ENCODE data around the gene FOXB1.

Gene FOXB1
- 0.07 to 0.48 reads per million in 2 donors for total RNA-seq

DNA sequence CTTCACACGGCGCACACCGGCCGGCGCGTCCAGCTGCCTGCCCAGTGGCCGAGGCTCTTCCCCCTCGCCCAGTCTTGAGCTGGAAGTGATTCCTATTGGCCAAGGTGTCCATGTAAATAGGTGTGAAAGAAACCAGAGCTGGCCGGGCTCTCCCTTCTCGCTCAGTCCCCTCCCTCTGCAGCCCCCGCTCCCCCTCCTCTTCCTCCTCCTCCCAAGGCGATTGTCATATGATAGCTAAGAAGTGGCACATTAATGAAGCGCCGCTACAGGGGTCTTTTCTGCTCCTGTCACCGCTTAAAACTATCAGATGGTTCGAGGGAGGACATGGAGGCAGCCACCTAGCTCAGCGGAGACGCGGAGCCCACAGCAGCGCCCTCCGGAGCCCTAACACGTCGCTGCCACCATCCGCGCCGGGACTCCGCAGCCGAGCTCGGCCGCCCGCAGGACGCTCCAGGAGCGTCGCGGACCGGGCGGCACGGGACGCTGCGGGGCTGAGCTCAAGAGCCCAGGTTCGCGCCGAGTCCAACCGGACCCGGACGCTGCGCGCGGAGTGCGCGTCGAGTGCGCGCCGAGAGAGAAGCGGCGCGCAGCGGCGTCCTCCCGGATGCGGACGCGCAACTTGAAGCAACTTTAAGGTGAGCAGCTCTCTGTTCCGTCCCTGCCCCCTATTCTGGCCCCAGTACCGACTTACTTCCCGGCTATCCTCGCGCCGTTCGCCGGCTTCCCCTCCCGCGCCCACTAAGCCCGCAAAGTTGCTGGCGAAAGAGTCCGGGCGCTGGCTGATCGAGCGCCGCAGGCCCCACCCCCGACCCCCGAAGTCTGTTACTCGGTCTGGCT lies at the start of gene FOXB1:
Gene FOXB1, plus strand, starts transcription at position 303 of the 837 bp plus-strand sequence. CDS start 653 bp downstream, outside the sequence.
- DNase-seq, result no peak

DNA sequence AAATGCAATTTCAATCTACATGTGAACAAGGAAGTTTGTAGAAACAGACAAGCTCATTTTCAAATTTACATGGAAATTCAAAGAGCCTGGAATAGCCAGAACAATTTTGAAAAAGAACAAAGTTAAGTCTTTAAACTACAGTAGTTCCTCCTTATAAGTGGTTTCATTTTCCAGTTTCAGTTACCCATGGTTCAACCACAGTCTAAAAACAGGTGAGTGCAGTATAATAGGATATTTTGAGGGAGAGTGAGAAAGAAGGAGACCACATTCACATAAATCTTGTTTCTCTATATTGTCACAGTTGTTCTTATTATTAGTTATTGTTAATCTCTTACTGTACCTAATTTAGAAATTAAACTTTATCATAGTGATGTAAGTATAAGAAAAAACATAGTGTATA lies 45.8 kb upstream of the FOXB1 start:
- no peak for DNase-seq

DNA sequence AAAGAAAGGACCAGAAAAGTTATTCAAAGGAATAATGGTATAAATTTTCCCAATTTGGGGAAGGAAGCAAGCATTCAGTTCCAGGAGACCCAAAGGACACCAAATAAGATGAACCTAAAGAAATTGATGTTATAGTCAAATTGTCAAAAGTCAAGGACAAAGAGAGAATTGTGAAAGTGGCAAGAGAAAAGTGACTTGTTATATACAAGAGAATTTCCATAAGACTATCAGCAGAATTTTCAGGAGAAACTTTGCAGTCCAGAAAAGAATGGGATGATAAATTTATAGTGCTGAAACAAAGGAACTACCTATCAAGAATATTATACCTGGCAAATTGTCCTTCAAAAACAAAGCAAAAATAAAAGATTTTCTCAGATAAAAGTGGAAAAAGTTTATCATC lies 43.8 kb upstream of the FOXB1 start:
- no peak for DNase-seq

DNA sequence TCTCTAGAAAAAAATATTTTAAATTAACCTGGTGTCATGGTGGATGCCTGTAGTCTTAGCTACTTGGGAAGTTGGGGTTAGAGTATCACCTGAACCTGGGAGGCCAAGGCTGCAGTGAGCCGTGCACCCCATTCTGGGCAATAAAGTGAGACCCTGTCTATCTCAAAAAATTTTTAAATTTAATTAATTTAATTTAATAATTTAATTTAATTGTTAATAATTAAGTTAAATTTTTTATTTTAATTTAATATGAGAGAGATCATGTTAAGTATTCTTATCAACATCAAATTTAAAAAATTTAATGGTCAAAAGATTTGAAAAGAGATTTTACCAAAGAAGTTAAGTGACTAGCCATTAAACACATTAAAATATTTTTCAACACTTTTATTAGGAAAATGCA lies 40.8 kb upstream of the FOXB1 start:
- no peak for DNase-seq

DNA sequence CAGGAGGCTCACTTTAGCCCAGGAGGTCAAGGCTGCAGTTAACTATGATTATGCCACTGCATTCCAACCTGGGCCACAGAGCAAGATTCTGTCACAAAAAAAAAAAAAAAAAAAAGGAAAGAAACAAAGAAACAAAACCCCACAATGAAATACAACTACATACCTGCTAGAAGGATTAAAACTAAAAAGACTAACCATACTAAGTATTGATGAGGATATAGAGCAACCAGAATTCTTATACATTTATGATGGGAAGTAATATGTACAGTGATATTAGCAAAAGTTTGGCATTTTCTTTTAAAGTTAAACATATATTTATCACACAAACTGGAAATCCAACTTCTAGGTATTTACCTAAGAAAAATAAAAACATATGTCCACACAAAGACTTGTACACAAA lies 40.2 kb upstream of the FOXB1 start:
- no peak for DNase-seq

DNA sequence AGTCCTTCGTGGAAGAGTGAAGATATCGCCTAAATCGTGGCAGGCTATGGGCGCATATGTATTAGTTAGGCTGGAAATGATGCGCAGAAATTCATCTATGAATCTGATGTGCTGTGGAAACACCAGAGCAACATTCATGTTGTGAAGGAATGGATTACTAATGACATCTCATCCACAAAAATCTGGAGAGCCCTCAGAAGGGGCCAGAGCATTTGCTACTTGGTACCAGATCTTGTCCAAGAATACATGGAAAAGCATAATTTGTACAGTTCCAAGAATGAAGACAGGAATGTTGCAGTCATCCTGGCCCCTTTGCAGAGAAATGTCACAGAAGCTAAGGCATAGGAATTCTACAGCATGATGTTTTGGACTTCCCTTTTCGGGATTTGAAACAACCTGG lies 38.4 kb upstream of the FOXB1 start:
- DNase-seq, result no peak

DNA sequence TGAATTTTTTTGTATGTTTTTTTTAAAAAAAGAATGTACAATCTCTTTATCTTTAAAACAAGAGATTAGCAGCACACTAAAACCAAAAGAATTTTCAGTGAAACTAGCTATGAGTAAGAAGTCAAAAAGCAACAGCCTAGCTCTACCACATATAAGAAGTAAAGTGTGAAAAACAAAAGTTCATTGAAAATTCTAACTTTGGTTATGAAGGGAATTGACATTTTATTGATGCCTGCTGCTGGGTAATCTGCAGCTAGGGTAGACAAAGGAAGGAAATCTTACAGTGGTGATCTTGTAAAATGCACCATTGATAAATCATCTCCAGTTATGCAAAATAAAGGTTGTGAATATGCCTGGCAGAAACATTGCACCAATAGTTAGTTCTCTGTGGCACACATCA lies 37.8 kb upstream of the FOXB1 start:
- DNase-seq, result no peak

DNA sequence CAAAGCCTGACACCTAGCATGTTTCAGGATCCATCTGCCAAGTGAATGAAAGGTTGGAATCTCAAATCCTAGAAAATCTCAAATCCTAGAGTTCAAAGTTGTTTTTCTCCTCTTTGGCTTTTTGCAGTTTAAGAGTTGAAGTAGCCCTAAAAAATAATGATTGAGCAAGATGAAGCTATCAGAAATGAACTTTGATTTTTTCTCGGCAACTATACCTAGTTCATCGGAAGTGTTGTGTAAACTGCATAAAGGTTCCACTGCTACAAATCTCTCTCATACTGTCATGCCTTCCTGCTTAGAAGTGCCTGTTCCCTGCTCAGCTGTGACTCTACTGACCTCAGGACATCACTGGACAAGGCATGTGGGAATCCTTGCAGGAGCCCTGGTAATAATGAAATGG lies 35.8 kb upstream of the FOXB1 start:
- DNase-seq, result no peak

DNA sequence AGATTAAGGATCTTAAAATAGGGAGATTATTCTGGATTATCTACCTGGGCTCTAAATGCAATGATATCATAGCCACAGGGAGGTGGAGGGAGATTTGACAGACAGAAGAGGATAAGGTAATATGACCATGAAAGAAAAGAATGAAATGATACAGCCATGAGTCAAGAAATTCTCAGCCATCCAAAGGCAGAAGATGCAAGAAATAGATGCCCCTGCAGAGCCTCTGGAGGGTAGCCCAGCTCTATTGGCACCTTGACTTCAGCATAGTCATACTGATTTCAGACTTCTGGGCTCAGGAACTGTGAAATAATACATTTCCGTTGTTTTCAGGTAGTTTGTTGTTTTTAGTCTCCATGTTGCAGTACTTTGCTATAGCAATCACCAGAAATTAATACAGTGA lies 31.9 kb upstream of the FOXB1 start:
- no peak for DNase-seq

DNA sequence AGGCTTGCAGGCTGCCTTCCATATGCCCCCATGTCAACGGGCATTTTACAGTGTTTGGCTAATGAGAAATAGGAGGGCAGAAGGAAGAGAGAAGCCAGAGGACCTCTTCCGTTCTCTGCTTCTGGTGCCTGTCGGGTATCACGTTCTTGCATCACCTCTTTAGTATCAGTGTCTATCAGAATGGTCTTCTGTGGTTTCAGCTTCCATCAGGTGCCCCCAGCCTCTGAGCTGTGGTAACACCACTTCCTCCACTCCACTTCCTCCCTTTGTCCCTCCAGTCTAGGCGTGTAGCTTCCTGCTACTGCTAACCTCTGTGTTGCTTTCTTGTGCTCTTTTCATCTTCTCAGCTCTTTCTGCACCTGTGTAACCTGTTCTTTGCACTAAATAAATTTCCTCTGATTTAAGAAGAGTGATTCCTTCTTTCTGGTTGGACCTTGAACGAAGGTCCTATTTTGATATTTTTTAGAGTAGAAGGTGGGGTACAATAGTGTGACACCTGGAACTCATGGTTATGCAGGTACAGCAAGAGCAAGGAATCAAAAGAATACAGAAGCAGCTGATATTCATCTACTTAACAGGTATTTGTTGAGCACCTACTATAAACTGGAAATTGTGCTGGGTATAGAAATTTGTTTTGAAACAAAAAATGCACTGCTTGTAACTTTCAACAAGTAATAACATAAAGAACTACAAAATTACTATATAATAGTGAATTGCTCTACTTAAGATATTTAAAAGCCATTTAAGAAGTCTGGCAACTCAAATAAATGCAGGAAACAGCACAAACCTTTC lies 27.4 kb upstream of the FOXB1 start:
- DNase-seq, result no peak

DNA sequence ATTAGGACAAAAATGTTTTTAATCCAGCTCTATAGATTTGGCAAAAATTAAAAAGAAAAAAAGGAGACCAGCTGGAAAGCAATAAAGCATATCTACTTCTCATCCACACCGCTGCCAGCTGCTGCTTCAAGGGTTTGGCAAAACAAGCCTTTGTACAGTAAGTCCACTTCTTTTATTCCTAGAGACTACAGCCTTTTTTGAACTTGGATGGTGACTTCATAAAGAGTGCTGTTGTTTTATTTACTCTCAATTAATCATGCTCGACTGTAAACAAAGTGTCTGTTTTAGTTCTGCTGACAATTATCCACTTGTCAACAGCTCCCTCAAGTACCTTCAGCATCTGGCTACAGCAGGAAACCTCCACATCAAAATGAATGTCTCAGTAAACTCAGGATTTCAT lies 12.3 kb upstream of the FOXB1 start:
- DNase-seq, result no peak

DNA sequence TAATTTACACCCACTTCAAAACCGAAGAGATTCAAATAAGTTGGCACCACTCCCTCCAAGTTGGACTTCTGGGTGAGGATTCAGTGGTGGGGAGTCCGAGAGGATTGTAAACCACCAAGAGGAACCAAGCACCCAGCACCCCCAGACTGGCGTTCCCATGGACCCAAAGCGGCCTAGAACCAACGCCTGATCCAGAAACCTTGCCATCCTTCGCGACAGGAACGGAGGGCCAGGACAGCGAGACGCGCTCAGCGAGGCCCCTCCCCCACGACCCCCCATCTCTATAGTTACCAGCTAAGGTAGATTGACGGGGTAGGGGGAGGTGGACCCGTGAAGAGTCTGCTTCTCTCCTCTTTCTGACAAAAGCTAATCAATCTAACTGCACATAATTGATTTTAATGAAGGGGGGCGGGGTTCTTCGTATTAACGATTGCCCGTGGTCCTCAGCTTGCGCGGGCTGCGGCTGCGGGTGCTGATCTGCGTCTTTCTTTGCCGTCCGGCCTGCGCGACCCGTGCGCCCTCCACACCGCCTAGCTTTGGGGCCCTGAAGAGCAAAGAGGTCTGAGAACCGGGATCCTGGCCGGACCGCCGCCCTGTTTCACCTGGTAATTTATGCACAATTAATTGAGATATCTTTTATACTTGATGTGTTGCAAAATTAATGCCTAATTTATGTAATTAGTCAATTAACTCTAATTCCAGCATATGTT lies 10.9 kb upstream of the FOXB1 start:
- DNase-seq, result no peak

DNA sequence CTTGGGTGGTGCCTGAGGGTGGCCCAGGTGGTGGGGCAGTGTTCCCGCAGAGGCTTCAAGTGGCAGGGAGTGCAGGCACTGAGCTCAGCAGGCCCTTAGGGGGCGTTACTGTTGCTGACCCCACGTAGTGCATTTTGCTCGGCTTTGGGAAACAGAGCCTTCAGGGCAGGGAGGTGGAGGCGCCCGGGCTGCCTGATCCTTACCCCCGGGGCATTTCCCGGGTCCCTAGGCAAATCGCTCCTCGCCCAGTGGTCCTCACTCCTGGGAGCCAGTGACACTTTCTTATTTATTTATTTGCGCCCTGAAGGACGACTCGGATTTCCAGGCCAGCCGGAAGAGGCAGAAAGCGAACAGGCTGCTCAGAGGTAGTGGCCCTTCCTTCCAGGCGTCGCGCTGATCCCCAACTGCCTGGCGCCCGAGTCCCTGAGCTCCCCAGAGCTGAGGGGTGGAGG lies 10.1 kb upstream of the FOXB1 start:
- DNase-seq, result no peak

DNA sequence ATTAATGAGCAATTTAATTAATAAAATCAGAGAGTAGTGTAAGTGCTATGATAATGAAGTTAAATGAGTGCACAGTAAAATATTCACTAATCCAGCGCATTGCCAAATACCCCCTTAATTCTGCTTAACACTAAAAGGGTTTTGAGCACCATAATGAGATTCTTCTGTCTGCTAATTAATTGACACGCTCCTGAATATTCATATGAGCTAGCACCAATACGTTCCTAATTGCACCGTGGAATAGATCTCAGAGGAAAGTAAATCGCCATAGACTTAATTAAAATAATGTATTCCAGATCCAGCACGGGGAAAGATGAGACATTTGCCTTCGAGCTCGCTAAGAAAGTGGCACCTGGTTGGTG lies 9.6 kb upstream of the FOXB1 start:
- no peak for DNase-seq

DNA sequence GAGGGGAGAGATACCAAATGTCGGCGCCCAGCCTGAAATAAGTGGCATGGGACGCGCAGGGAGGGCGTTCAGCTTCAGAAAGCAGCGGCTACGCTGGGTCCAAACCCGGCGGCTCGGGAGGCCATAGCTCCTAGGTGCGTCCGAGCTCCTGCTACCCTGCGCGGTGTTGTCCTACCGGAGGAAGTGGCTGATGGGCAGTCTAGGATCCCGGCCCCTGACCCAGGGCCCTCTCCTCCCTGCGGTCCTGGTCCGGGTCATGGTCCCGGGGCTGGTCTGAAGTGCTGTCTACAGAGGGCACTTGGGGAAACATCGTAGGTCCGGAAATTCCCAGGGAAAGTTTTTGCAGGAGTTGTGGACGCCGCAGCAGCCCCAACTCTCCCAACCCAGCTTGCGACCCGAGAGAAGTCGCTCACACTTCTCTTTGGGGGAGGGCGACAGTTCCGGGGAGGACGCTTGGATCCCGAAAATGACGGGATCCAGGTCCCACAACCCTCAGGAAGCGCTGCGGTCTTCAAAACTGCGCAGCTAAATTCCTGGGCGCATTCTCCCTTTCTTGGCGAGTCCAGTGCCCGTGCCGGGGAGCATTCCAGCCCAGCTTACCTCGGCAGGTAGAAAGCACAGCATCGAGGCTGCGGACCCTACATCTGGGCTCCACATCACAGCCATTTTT lies 9.1 kb upstream of the FOXB1 start:
- DNase-seq, result no peak

DNA sequence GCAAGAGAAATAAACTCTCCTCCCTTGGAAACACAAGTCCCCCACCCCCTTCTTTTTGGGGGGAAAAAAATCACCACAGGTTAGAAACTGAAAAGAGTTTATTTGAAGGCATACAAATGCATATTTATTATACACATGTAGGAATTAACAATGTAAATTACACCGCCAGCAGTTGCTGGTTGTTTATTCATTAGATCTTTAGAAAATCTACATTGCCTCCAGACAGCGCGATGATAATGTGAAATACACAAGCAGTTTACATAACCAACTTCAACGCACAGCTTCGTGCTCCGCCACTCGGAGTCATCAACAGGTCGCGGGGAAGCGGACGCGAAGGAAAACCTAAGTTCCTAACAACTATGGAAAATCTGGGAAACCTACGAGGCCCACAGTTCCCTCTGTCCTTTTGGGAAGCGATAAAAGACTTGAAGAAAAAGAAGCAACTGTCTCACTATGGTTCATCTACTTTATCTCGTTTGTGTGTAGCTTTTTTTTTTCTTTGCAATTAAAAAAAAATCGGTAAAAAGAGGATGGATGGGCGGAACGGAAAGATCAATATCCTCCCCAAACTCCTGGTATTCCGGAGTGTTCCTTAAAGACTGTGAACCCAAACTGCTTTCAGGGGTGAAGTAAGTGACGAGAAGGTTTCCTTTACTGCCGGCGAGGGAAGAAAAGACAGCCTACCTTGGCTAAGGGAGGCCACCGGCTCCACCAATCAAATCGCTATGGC lies 8.4 kb upstream of the FOXB1 start:
- no peak for DNase-seq

DNA sequence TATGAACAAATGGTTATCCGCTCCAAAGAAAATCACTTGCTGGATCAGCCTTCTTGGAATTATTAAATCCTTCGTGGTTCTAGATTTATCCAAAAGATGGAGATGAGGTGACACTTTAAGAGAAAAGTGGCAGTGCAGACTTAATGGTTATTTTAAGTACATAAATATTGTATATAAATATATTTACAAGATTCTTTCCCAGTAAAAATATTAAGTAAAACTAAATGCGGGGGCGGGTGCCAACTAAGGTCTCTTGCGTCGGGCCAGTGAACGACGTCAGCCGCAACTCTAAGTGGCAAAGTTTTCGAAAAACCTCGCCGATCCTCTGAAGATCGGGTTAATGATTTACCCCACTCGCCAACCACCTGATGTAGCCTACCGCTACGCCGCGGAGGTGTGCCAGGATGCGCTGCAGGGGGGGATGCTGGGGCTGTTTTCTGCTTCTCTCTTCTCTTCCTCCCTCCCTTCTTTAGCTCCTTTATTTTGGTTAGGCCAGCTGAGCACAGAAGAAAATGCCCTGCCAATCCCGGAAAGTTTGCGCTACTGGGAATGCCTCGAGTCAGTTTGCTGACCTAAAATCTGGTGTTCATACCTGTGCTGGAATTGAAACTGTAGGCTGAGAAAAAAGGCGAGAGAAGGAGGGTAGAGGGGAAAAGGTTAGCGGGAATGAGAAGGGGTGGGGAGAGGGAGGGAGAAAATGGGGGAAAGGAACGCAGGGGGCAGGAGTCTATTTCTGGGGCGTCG lies 7.6 kb upstream of the FOXB1 start:
- DNase-seq, result no peak

DNA sequence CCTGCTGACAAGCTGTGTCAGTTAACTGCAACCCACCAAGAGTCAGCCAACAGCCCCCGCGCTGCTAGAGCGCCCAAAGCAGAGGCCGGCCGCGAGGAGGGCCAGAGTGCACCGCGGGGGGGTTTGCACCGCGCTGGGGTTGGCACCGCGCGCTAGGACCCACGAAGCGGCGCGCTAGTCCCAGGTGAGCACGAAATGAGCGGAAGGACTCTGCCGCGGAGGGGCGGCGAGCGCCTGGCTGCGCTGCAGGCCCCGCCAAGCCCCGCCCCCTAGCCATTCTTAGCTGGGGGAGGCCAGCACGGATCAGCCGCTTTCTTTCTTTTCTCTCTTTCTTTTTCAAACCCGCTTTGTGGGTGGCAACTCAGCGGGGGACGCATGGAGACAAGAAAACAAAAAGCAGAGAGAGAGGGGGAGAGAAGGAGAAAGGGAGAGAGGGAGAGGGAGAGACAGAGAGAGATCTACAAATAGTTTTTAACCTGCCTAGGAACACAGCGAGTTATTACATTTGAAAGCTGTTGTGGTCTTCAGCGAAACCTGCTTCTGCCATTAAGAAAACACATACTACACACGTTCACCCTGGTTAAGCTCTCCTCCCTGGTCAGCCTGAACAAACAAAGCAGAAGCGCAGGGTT lies 6.9 kb upstream of the FOXB1 start:
- no peak for DNase-seq

DNA sequence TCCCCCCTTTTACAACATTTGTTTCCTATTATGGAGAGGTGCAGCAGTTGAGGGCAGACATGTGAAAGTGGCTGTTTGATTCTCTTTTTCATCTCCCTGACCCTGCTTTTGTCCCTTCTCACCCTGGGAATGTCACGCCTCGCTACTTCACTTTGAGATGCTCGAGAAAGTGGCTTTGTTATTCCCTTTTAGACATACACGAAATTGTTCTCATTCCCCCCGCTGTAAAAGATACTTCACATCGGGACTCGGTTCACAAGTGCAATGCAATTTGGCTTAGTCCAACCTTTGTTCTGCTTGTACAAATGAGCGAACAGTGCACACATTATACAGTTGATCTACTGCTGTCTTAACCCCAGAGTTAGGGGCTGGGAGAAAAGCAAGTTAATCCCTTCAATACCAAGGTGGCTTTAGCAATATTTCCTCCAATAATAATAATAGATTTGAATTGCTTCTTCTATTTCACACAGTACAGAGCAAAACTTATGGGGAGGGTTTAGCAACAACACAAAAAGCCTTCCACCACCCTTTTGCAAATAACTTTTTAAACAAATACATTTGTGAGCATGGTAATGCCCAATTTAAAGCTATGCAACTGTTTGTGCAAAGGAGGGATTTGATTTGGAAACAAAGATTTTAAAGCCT lies 5.7 kb upstream of the FOXB1 start:
- DNase-seq, result no peak

DNA sequence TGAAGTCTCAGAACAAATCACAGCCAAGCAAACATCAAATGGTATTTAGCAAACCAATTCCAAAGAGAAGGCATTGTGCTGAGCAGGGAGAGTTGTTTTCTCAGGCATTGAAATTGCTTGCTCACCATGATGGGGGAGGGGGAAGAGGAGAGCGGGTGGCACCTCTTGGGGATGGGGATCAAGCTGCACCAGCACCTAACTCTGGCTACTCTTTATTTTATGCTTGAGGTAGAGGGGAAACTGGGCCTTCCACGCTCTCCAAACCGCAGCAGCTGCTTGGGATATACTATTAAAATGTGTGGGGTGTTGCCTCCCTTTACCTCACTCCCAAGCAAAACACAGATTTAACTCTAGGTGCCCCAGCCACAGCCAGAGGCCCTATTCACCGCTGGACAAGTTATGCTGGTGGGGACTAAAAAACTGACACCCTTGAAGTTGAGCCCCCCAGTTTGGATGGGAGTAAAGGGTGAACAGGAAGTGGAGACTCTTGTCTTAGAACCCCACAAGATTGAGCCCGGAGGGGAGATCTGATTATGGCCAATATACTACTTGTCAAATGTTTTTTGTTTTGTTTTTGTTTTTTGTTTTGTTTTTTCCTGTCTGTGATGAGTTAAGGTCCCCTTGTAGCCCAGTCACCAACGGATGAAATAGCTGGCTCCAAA lies 5.0 kb upstream of the FOXB1 start:
- DNase-seq, result no peak
